ENCODE results near the gene CHI3L2. TPM values are rescaled to one million over a fixed set of nuclear protein-coding genes. Genes with fewer than 3 reads are reported as not detected.

The CHI3L2 gene
- total and polyA plus RNA-seq, 9 donors: 0.91 to 17.0 (median 1.5) TPM; not detected in 1

DNA sequence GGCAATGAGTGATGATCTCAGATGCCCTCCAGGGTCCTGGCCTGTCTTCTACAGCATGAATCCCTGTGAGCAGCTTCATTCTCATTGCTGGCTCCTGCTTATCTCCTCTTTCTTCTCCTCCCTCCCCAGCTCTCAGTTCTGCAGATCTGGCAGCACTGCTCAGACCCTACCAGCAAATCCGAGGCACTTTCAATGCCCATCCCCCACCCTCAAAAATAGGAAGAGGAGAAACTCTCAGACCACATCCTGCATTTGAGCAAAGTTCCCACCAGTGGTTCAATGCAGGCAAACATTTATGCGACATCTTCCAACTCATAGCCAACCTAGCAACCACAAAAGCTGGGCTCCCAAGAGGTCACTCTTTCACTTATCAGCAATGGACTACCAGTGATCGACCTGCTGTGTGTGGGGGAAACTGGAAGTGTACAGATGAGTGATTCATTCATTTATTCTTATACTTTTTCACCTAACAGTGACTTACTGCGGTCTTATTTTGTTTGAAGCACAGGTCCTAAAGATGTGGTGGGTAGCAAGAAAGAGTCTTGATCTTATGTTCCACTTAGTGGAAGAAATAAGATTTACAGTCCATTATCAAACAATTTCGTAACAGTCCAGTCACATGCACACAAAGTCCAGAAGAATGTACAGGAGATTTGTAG, 5.8 kb upstream of the CHI3L2 start:
- no peak for DNase-seq
- Histone ChIP-seq H3K4me1 (ENCODE audit: insufficient read depth) (no peaks in the 10 kb centered on the region), H3K27ac (no peak overlapping the region), H3K9me3 (no peaks in the 10 kb centered on the region), H3K27me3 (no peaks in the 10 kb centered on the region), H3K36me3 (no peaks in the 10 kb centered on the region), H3K4me3 (no peak overlapping the region)
- 63 to 67% (median 65%) methylated on average over 5 of the region's 5 CpGs for WGBS, 3 donors
- intact Hi-C loops (cut with DNase I): loop anchor here (5.0 to 10.0 kb wide), 5 partner anchors 173 to 553 kb away; no protein-coding TSS in a partner anchor
- TF ChIP-seq POLR2A (IDR thresholded peaks at IDR 0.05): no peak
- TF ChIP-seq EP300 (IDR thresholded peaks at IDR 0.05): no peak
- TF ChIP-seq, protein P1, sequence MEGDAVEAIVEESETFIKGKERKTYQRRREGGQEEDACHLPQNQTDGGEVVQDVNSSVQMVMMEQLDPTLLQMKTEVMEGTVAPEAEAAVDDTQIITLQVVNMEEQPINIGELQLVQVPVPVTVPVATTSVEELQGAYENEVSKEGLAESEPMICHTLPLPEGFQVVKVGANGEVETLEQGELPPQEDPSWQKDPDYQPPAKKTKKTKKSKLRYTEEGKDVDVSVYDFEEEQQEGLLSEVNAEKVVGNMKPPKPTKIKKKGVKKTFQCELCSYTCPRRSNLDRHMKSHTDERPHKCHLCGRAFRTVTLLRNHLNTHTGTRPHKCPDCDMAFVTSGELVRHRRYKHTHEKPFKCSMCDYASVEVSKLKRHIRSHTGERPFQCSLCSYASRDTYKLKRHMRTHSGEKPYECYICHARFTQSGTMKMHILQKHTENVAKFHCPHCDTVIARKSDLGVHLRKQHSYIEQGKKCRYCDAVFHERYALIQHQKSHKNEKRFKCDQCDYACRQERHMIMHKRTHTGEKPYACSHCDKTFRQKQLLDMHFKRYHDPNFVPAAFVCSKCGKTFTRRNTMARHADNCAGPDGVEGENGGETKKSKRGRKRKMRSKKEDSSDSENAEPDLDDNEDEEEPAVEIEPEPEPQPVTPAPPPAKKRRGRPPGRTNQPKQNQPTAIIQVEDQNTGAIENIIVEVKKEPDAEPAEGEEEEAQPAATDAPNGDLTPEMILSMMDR (IDR thresholded peaks at IDR 0.05): no peak

DNA sequence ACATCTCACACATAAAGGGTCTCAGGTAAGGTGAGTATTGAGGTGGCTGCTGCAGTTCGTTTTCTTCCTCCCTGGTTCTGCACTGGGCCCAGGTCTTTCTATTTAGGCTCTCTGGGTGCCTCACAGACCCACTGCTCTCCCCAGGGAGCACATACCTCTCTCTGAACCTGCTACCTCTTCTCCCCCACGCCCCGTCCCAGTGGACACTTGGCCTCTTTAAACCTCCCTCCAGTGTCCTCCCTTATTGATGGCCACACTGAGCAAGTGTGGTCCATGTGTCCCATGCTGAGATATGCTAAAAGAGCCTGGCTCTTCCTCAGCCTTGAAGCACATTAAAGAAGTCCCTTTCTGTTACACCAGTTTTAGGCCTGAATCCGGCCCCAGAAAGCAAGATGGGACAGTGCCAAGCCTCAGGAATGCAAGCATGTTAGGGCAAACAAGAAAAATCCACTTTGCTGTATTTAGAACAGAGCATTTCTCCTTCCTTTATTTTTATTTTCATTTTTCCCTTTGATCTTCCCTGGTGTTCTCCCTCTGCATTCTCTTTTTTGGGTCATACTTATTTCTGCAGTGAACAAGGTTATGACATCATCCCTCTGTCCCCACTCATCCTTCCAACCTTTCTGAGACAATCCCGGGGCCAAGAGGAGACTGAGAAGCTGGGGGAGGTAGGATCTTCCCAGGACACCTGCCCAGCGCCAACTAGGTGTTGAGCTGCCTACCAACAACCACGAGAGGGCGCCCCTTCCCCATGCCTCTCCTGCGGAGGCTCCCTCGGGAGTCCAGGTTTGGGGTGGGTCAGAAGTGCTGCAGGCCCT, 5.0 kb upstream of the CHI3L2 start:
- no peak overlapping the region for H3K4me3 ChIP-seq
- 26 to 31% (median 26%) methylated on average over 10 of the region's 10 CpGs for WGBS, 3 donors
- no peak overlapping the region for H3K27ac ChIP-seq
- intact Hi-C loops (cut with DNase I): loop anchor here (5.0 to 10.0 kb wide), 5 partner anchors 172 to 552 kb away; no protein-coding TSS in a partner anchor
- no peaks in the 10 kb centered on the region for H3K4me1 ChIP-seq (ENCODE audit: insufficient read depth)
- no peaks in the 10 kb centered on the region for H3K27me3 ChIP-seq
- TF ChIP-seq EP300 (IDR thresholded peaks at IDR 0.05): no peak
- TF ChIP-seq, protein P1 (IDR thresholded peaks at IDR 0.05): peak; percentile 58 to 67 (median 63)
- no peak for TF ChIP-seq POLR2A (IDR thresholded peaks at IDR 0.05)
- no peaks in the 10 kb centered on the region for H3K36me3 ChIP-seq
- no peaks in the 10 kb centered on the region for H3K9me3 ChIP-seq
- DNase-seq: peak; percentile 59 to 77 (median 73)

DNA sequence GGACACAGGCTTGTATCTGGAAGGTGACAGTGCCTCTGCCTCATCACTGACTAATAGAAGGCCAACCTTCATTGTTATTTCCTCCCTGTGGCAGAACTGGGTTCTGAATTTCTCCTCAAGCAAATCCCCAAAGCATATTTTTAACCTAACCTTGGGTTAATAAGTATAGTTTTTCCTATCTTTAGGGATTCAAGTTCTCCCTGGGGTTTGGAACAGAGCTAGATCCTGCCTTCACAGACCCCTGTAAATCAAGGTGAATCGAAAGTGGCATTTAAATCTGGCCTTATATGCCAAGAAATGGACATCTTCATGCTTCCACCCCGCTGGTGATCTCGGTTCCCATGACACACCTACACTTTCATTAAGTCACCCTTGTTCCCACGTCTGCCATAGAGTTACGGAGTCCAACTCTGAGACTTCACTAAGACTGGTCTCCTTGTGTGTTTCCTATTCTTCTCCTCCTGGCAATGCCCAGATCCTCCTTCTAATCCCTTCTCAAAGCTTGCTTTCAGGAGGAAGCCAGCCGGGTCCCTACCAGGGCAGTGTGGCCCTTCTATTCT, 4.3 kb upstream of the CHI3L2 start:
- Histone ChIP-seq H3K27ac (no peak overlapping the region), H3K9me3 (no peaks in the 10 kb centered on the region), H3K36me3 (no peaks in the 10 kb centered on the region), H3K4me1 (ENCODE audit: insufficient read depth) (peaks cover 2% of the 10 kb centered on the region), H3K27me3 (no peaks in the 10 kb centered on the region), H3K4me3 (no peak overlapping the region)
- TF ChIP-seq, protein P1 (IDR thresholded peaks at IDR 0.05): peak in 1 of 3 donors; percentile 2
- TF ChIP-seq EP300 (IDR thresholded peaks at IDR 0.05): no peak
- 86 to 92% (median 87%) methylated on average over 6 of the region's 6 CpGs for WGBS, 3 donors
- no peak for DNase-seq
- intact Hi-C loops (cut with DNase I): loop anchor here (5.0 to 10.0 kb wide), 5 partner anchors 172 to 552 kb away; no protein-coding TSS in a partner anchor

DNA sequence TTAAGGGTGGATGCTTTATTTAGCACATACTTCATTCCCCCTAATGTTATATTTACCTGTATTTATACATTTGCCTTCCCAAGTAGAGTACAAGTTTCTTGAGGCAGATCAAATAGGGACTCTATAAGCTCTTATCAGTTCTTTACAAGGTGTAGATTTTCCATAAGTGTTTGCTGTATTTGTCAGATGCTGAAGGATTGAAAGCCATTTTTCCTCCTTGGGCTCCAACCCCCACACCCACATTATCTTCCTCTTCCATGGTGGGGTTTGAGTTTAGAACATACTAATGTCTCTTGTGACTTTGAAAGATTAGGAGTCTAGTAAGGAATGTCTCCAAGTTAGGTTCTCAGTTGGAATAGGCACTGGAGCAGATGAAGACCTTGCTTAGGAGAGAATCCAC, 2.4 kb upstream of the CHI3L2 start:
- no peaks in the 10 kb centered on the region for H3K27me3 ChIP-seq
- no peak for TF ChIP-seq POLR2A (IDR thresholded peaks at IDR 0.05)
- no peak for TF ChIP-seq EP300 (IDR thresholded peaks at IDR 0.05)
- TF ChIP-seq, protein P1 (IDR thresholded peaks at IDR 0.05): no peak
- no peaks in the 10 kb centered on the region for H3K36me3 ChIP-seq
- H3K4me1 ChIP-seq (ENCODE audit: insufficient read depth): peaks cover 4% of the 10 kb centered on the region
- no peak overlapping the region for H3K4me3 ChIP-seq
- no peak for DNase-seq
- H3K9me3 ChIP-seq: no peaks in the 10 kb centered on the region
- intact Hi-C loops (cut with DNase I): loop anchor here in 3 of 4 donors (10.0 kb wide), 3 partner anchors 170 to 550 kb away; no protein-coding TSS in a partner anchor
- H3K27ac ChIP-seq: no peak overlapping the region
